Heart left ventricle (tissue), 13 donors: Measurements from ENCODE around the gene PCCA.

Experiments
- CTCF ChIP-seq, 12 donors: fragments of 200-600 bp; sonication (generic) in 4 of 12; IDR thresholded peaks; one replicate each; pipeline versions ENCODE4 v1.5.0 to v1.8.0; 2018 to 2022; ENCODE audit warnings: antibody characterized with exemption in 12 of 12, mild to moderate bottlenecking in 5 of 12
- POLR2A ChIP-seq, 2 donors: fragments of 450-650 bp; IDR thresholded peaks; one replicate each; pipeline ENCODE4 v1.6.1; 2017; ENCODE audit warnings: antibody characterized with exemption in 2 of 2, mild to moderate bottlenecking in 2 of 2, moderate library complexity in 2 of 2
- donor health status: ischemic (EF 13 %, LVEDD 7.1; RV severe dilation, severe dysfunction).
- donor health status: DM: no; HTN: yes; CAD: no.
- donor health status: DM: no; HTN: no; CAD: no.
- donor health status: ischemic (EF 25% LVEDD 6.9; RV normal size, moderate dysfunction).
- donor health status: ischemic (EF 25% LVEDD 5.7; RV mildly dilated, moderate dysfunction).
- donor health status: ischemic (EF 35%, LVEDD 5.7; RV mildly dilated, moderate dysfunction).
- donor health status: nonischemic (EF 11% LVEDD 7.7; RV severe dilation, severe dysfunction).
- donor health status: DM: yes; HTN: yes; CAD: no.
- donor health status: PGD.
- donor health status: ischemic (EF 29% LVEDD 5.4; RV normal size, mild dysfunction).
- donor health status: nonischemic (EF 23%, LVEDD 6.1; RV moderate dilation, normal function).

GRCh38 chr13:100305398-100305797 lies 216.5 kb downstream of the PCCA start:
- TF ChIP-seq CTCF (IDR thresholded peaks at IDR 0.05) (no peak), POLR2A (IDR thresholded peaks at IDR 0.05) (no peak)
